Frontal cortex (tissue), 4 donors: ENCODE data around the gene NDFIP2. TPM values are rescaled to one million over a fixed set of nuclear protein-coding genes. Genes with fewer than 3 reads are reported as not detected.
"Not testable (repeated sequence)": the region's sequence is repeated elsewhere in the genome, so short reads cannot be mapped to it uniquely, and the experiment has no call there.

Experiments
- DNase-seq, 2 donors: peaks; one replicate each; pipeline ENCODE4 v3.0.0; 2012; ENCODE audit warnings: low spot score in 2 of 2
- FAIRE-seq: peaks from 2 replicates; lab custom pipeline; 2012; peaks lifted over from hg19 to GRCh38; lab: Jason Lieb, UNC
- total RNA-seq: library from RNA; depleted of rRNA; stranded (reverse); fragments of >200 nt; gene quantifications from one replicate; pipeline ENCODE4 v1.2.3, GENCODE V29; 2014
- donor health status: control.
- donor health status: control.
- donor health status: control.

Gene NDFIP2
- total RNA-seq, 1 donor from 2014 or later, result 61.1 TPM

- DNase-seq, result no peak
- FAIRE-seq, result no peak
Measured at GRCh38 chr13:79581870-79582315, 100.9 kb downstream of the NDFIP2 start.

- FAIRE-seq (no peak), DNase-seq (no peak)
Measured at GRCh38 chr13:79582896-79583295, 101.9 kb downstream of the NDFIP2 start.

- no peak for FAIRE-seq
- no peak for DNase-seq
Measured at GRCh38 chr13:79585033-79585432, 104.1 kb downstream of the NDFIP2 start.

GRCh38 chr13:79589603-79590393 is 108.8 kb downstream of the NDFIP2 start:
- no peak for FAIRE-seq
- no peak for DNase-seq

- DNase-seq, result no peak
- no peak for FAIRE-seq
Measured at GRCh38 chr13:79590394-79590676, 109.4 kb downstream of the NDFIP2 start.

- DNase-seq (no peak), FAIRE-seq (no peak)
Measured at GRCh38 chr13:79591493-79591892, 110.5 kb downstream of the NDFIP2 start.

GRCh38 chr13:79593121-79593520 is 112.2 kb downstream of the NDFIP2 start:
- FAIRE-seq, result no peak
- DNase-seq, result no peak

- FAIRE-seq (no peak), DNase-seq (no peak)
Measured at GRCh38 chr13:79593641-79594275, 112.8 kb downstream of the NDFIP2 start.

- FAIRE-seq, DNase-seq: not testable (repeated sequence)
Measured at GRCh38 chr13:79600146-79600545, 119.2 kb downstream of the NDFIP2 start.

GRCh38 chr13:79602936-79603335 is 122.0 kb downstream of the NDFIP2 start:
- DNase-seq (no peak), FAIRE-seq (no peak)

- FAIRE-seq, result no peak
- no peak for DNase-seq
Measured at GRCh38 chr13:79604752-79605151, 123.8 kb downstream of the NDFIP2 start.

Other genes with a start within 250 kb of the NDFIP2 start
- 55.8 TPM for gene RBM26, start 74.9 kb upstream of the NDFIP2 start, total RNA-seq